ENCODE data around the gene GPC6.

Gene GPC6

GRCh38 chr13:94233837-94234236, 1007.2 kb downstream of the GPC6 start:
- DNase-seq = no peak

- DNase-seq = no peak
These were observed 1008.1 kb downstream of the GPC6 start for GRCh38 chr13:94234738-94235137.

GRCh38 chr13:94236132-94236531, 1009.5 kb downstream of the GPC6 start:
- DNase-seq = no peak

GRCh38 chr13:94236872-94237271, 1010.3 kb downstream of the GPC6 start:
- no peak for DNase-seq

- no peak for DNase-seq
These were observed 1012.5 kb downstream of the GPC6 start for GRCh38 chr13:94239135-94239534.

GRCh38 chr13:94242554-94242953, 1015.9 kb downstream of the GPC6 start:
- no peak for DNase-seq

GRCh38 chr13:94243551-94243950, 1016.9 kb downstream of the GPC6 start:
- DNase-seq = no peak

GRCh38 chr13:94246495-94246894, 1019.9 kb downstream of the GPC6 start:
- no peak for DNase-seq

- no peak for DNase-seq
These were observed 1021.3 kb downstream of the GPC6 start for GRCh38 chr13:94247890-94248289.

GRCh38 chr13:94248454-94249228, 1022.0 kb downstream of the GPC6 start:
- DNase-seq = no peak

- DNase-seq = no peak
These were observed 1022.9 kb downstream of the GPC6 start for GRCh38 chr13:94249512-94249911.

GRCh38 chr13:94251831-94252608, 1025.4 kb downstream of the GPC6 start:
- DNase-seq = no peak

- DNase-seq = no peak
These were observed 1028.1 kb downstream of the GPC6 start for GRCh38 chr13:94254737-94255136.

GRCh38 chr13:94256721-94257120, 1030.1 kb downstream of the GPC6 start:
- no peak for DNase-seq

- DNase-seq = no peak
These were observed 1033.4 kb downstream of the GPC6 start for GRCh38 chr13:94259984-94260383.

GRCh38 chr13:94261163-94261562, 1034.6 kb downstream of the GPC6 start:
- no peak for DNase-seq

- no peak for DNase-seq
These were observed 1036.4 kb downstream of the GPC6 start for GRCh38 chr13:94263038-94263437.

- no peak for DNase-seq
These were observed 1041.2 kb downstream of the GPC6 start for GRCh38 chr13:94267581-94268366.

GRCh38 chr13:94268661-94269060, 1042.1 kb downstream of the GPC6 start:
- DNase-seq = no peak

- no peak for DNase-seq
These were observed 1043.0 kb downstream of the GPC6 start for GRCh38 chr13:94269557-94269956.

GRCh38 chr13:94270556-94270955, 1043.9 kb downstream of the GPC6 start:
- DNase-seq = no peak

GRCh38 chr13:94272038-94272437, 1045.4 kb downstream of the GPC6 start:
- no peak for DNase-seq

- no peak for DNase-seq
These were observed 1053.7 kb downstream of the GPC6 start for GRCh38 chr13:94280349-94280748.

GRCh38 chr13:94280845-94281244, 1054.2 kb downstream of the GPC6 start:
- DNase-seq = no peak
